ENCODE data around the gene MT1B.

DNA sequence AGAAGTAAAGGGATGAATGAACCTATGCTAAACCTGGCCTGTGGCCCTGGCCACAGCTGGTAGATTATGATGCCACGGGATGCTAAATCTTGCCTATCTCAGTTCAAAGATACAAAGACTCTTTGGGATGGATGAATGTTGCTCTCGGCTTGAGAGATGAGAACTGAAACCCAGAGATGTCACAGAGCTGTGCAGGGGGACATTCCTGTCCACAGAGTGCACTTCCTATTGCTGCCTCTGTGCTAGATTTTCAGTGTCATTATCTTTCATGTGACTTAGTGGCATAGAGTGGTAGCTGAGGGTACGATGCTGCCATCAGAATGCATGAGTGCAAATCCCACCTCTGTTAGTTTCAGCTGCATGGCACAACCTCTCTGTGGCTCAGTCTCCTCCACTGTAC lies 21.6 kb upstream of the MT1B start:
- TF ChIP-seq, protein P1, sequence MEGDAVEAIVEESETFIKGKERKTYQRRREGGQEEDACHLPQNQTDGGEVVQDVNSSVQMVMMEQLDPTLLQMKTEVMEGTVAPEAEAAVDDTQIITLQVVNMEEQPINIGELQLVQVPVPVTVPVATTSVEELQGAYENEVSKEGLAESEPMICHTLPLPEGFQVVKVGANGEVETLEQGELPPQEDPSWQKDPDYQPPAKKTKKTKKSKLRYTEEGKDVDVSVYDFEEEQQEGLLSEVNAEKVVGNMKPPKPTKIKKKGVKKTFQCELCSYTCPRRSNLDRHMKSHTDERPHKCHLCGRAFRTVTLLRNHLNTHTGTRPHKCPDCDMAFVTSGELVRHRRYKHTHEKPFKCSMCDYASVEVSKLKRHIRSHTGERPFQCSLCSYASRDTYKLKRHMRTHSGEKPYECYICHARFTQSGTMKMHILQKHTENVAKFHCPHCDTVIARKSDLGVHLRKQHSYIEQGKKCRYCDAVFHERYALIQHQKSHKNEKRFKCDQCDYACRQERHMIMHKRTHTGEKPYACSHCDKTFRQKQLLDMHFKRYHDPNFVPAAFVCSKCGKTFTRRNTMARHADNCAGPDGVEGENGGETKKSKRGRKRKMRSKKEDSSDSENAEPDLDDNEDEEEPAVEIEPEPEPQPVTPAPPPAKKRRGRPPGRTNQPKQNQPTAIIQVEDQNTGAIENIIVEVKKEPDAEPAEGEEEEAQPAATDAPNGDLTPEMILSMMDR (IDR thresholded peaks at IDR 0.05), result no peak
- TF ChIP-seq, protein P2, sequence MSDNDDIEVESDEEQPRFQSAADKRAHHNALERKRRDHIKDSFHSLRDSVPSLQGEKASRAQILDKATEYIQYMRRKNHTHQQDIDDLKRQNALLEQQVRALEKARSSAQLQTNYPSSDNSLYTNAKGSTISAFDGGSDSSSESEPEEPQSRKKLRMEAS (IDR thresholded peaks at IDR 0.05; ENCODE audit: low read depth), result no peak
- no peak for TF ChIP-seq RAD21 (IDR thresholded peaks at IDR 0.05; ENCODE audit: low read length)
- no peak for TF ChIP-seq MEF2A (IDR thresholded peaks at IDR 0.05; ENCODE audit: borderline replicate concordance, low read depth)
- no peak for TF ChIP-seq JUND (IDR thresholded peaks at IDR 0.05)
- no peak for TF ChIP-seq TAF1 (IDR thresholded peaks at IDR 0.05; ENCODE audit: borderline replicate concordance, low read depth, low read length)
